ENCODE results near the gene HBA2. TPM values are rescaled to one million over a fixed set of nuclear protein-coding genes. Genes with fewer than 3 reads are reported as not detected.
A peak's percentile ranks its signal among the peaks of the same experiment; 100 is the strongest.

The HBA2 gene
- total RNA-seq, 1 donor from 2014 or later: 0.32 TPM

DNA sequence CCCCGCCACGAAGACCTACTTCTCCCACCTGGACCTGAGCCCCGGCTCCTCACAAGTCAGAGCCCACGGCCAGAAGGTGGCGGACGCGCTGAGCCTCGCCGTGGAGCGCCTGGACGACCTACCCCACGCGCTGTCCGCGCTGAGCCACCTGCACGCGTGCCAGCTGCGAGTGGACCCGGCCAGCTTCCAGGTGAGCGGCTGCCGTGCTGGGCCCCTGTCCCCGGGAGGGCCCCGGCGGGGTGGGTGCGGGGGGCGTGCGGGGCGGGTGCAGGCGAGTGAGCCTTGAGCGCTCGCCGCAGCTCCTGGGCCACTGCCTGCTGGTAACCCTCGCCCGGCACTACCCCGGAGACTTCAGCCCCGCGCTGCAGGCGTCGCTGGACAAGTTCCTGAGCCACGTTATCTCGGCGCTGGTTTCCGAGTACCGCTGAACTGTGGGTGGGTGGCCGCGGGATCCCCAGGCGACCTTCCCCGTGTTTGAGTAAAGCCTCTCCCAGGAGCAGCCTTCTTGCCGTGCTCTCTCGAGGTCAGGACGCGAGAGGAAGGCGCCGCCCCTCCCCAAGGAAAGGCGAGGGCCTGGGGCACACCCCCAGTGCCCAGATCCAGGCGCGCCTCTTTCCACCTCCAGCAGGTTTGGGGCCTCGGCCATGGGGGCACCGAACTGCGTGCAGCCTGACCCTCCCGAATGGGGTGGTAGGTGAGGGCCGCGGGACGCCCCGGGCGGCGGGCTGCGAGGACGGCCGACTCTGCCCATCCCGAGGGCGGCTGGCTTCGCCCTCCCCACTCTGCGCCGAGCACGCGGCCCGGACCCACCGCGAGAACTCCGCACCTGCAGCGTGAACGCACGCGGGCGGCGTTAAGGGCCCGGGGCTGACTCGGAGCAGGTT is 8.2 kb downstream of the HBA2 start:
- no peaks in the 10 kb centered on the region for H3K9me3 Mint-ChIP-seq
- H3K4me1 Mint-ChIP-seq (ENCODE audit: low read depth): no peaks in the 10 kb centered on the region
- H3K27me3 Mint-ChIP-seq (ENCODE audit: low read depth): peaks cover 27% of the 10 kb centered on the region
- peaks cover 5% of the 10 kb centered on the region for H3K36me3 Mint-ChIP-seq (ENCODE audit: low read depth)
- peak overlapping the region; percentile 33 for H3K4me3 Mint-ChIP-seq (ENCODE audit: low read depth)
- intact Hi-C loops (cut with micrococcal nuclease): loop anchor here (1.0 kb wide), 1 partner anchor 63 kb away; no protein-coding TSS in a partner anchor
- DNase-seq (ENCODE audit: low spot score): peak; percentile 13
- H3K27ac Mint-ChIP-seq: no peak overlapping the region

DNA sequence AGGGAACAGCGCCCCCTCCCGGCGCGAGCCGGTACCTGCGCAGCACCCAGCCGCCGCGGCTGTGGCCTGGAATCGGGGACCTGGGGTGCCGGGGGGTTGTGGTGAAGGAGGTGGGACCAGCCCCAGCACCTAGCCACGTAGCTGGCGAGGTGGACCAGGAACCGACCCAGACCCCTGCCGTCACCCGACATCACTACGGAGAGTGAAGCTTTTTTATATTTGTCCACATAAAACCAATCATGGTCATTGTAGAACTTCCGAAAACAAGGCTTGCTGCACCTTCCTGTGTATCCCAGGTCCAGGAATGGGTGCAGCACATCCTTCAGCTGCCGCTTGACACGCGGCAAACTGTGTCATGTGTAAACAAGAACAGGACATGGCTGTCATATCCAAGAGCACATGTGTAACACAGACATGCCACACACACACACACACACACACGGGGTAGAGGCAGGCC is 8.9 kb downstream of the HBA2 start:
- intact Hi-C loops (cut with micrococcal nuclease): loop anchor here (1.0 kb wide), 1 partner anchor 63 kb away; no protein-coding TSS in a partner anchor
- peaks cover 27% of the 10 kb centered on the region for H3K27me3 Mint-ChIP-seq (ENCODE audit: low read depth)

DNA sequence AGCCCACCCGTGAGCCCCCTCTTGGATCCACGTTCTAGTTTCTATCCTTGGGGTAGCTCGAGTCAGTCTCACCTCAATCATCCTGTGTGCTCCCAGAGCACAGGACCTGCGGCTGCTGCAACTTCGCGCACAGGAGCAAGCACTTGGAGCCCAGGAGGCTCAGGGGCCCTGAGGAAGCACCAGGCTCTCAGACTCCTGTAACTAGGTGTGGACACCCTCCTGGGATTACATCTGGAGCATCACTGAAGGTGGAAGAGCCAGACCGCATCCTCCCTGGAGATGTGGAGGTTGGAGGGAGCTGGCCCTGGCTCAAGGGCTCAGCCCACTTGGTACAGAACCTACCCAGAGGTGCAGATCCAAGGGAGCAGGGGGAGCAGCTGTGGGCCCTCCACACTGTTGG is 10.3 kb downstream of the HBA2 start:
- intact Hi-C loops (cut with micrococcal nuclease): no loop called here

More for the DNA sequence above, 8.9 kb downstream of the HBA2 start:
- H3K36me3 Mint-ChIP-seq (ENCODE audit: low read depth): peaks cover 5% of the 10 kb centered on the region
- H3K9me3 Mint-ChIP-seq: no peaks in the 10 kb centered on the region
- no peak overlapping the region for H3K27ac Mint-ChIP-seq
- no peaks in the 10 kb centered on the region for H3K4me1 Mint-ChIP-seq (ENCODE audit: low read depth)
- H3K4me3 Mint-ChIP-seq (ENCODE audit: low read depth): no peak overlapping the region
- peak; percentile 81 for DNase-seq (ENCODE audit: low spot score)

DNA sequence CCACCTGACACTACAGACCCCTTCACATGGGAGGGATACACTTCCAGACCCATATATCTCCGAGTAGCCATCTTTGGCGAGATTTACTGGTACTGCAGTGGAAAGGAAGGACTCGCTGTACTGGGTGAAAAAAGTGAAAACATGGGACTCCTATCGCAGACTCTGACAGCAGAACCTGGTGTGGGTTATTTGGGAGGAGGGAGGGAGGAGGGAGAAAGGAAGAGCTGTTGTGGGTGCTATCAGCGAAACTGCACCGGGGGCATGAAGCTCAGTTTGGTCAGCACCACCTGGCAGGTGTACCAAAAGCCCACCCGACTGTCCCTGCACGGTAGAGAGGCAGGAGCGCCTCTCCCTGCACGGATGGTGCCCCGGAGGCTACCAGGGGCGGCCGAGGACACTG is 12.5 kb downstream of the HBA2 start:
- Mint-ChIP-seq H3K4me3 (ENCODE audit: low read depth) (no peak overlapping the region), H3K27ac (no peak overlapping the region), H3K4me1 (ENCODE audit: low read depth) (peaks cover 1% of the 10 kb centered on the region), H3K9me3 (no peaks in the 10 kb centered on the region), H3K27me3 (ENCODE audit: low read depth) (no peaks in the 10 kb centered on the region), H3K36me3 (ENCODE audit: low read depth) (peaks cover 27% of the 10 kb centered on the region)
- DNase-seq (ENCODE audit: low spot score): no peak
- intact Hi-C loops (cut with micrococcal nuclease): no loop called here

More for the DNA sequence above, 10.3 kb downstream of the HBA2 start:
- no peak overlapping the region for H3K27ac Mint-ChIP-seq
- H3K36me3 Mint-ChIP-seq (ENCODE audit: low read depth): peaks cover 8% of the 10 kb centered on the region
- no peaks in the 10 kb centered on the region for H3K9me3 Mint-ChIP-seq
- peaks cover 18% of the 10 kb centered on the region for H3K27me3 Mint-ChIP-seq (ENCODE audit: low read depth)
- H3K4me3 Mint-ChIP-seq (ENCODE audit: low read depth): no peak overlapping the region
- DNase-seq (ENCODE audit: low spot score): no peak
- no peaks in the 10 kb centered on the region for H3K4me1 Mint-ChIP-seq (ENCODE audit: low read depth)

DNA sequence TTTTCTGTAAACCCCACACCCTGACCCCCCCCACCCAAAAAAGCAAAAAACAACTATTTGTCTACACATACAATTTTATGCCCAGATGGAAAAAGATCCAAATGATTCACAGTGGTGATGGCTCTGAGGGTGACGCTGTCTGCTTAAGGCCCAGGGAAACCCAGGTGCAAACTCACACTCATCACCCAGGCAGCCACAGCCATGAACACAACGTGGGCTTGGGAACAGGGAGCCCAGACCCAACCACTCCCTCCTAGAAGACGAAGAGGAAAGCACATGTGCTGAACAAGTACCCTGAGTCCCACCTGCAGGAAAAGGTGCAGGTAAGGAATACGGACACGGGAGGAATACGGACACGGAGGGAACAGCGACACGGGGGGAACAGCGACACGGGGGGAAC is 13.0 kb downstream of the HBA2 start:
- Mint-ChIP-seq H3K27ac (no peak overlapping the region), H3K27me3 (ENCODE audit: low read depth) (no peaks in the 10 kb centered on the region), H3K4me1 (ENCODE audit: low read depth) (peaks cover 1% of the 10 kb centered on the region), H3K9me3 (no peaks in the 10 kb centered on the region), H3K36me3 (ENCODE audit: low read depth) (peaks cover 31% of the 10 kb centered on the region), H3K4me3 (ENCODE audit: low read depth) (no peak overlapping the region)
- DNase-seq (ENCODE audit: low spot score): no peak
- intact Hi-C loops (cut with micrococcal nuclease): no loop called here

DNA sequence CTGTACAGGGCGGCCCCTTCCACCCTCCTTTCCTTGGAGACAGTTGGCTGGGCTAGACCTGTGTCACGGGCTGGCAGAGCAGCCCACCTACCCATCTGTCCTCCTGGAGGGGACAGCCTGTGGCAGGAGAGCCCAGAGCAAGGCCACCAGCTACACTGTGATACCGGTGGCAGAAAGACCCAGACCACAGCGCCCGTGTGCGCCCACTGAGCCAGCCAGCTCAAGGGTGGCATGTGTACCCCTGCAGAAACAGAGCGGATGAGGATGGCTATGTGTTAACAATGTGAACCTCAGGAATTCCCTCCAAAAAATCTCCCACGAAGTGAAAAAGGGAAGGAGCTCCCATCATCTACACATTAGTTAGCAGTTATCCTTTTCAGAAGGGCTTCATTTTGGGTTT is 14.7 kb downstream of the HBA2 start:
- no peaks in the 10 kb centered on the region for H3K27me3 Mint-ChIP-seq (ENCODE audit: low read depth)
- peaks cover 47% of the 10 kb centered on the region for H3K36me3 Mint-ChIP-seq (ENCODE audit: low read depth)
- intact Hi-C loops (cut with micrococcal nuclease): no loop called here
- peaks cover 1% of the 10 kb centered on the region for H3K4me1 Mint-ChIP-seq (ENCODE audit: low read depth)
- no peaks in the 10 kb centered on the region for H3K9me3 Mint-ChIP-seq
- H3K4me3 Mint-ChIP-seq (ENCODE audit: low read depth): no peak overlapping the region
- H3K27ac Mint-ChIP-seq: no peak overlapping the region
- no peak for DNase-seq (ENCODE audit: low spot score)

DNA sequence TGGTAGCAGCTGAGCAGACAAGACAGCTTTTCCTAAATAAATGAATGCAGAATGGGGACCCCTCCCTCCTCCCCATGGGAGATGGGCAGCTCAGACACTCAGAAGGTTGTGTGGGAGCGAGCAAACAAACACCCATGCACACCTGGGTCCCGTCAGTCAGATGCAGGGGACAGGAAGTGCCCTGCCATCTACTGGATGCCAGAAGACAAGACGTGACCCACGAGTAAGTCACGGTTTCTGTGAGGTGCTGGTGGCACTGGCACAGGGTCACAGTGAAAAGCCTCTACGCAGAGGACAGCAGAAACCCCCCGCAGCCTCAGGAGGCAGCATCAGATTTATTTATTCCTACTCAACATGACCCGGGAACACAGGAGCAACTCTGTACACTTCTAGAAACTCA is 16.0 kb downstream of the HBA2 start:
- intact Hi-C loops (cut with micrococcal nuclease): no loop called here
- H3K4me1 Mint-ChIP-seq (ENCODE audit: low read depth): peaks cover 1% of the 10 kb centered on the region
- no peak for DNase-seq (ENCODE audit: low spot score)
- no peak overlapping the region for H3K4me3 Mint-ChIP-seq (ENCODE audit: low read depth)
- no peaks in the 10 kb centered on the region for H3K9me3 Mint-ChIP-seq
- H3K36me3 Mint-ChIP-seq (ENCODE audit: low read depth): peaks cover 53% of the 10 kb centered on the region
- no peaks in the 10 kb centered on the region for H3K27me3 Mint-ChIP-seq (ENCODE audit: low read depth)
- no peak overlapping the region for H3K27ac Mint-ChIP-seq

DNA sequence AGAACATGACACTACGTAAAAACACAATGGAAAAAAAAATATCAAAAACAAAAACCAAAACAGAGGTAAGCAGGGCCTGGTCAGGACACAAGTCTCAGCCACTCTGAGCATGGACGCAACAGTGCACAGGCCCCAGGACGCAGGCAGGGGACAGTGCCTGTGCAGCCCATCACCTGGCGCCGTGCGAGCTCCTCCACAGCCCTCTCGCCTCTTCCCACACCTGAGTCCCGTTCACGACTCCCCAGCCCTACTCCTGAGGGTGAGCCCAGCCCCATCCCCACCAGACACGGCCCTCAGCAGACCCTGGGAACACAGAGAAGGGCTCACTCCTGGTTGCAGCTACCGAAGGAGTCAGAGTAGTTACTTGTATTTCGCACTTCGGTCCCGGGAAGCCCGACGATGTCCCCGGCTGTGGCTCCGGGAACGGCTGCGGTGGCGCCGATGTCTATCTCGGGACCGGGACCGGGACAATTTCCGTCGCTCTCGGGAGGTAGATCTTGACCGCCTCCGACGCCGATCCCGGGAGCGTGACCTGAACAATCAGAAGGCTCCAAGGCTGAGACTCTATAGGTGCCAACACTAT is 17.0 kb downstream of the HBA2 start:
- Mint-ChIP-seq H3K9me3 (no peaks in the 10 kb centered on the region), H3K4me1 (ENCODE audit: low read depth) (peaks cover 1% of the 10 kb centered on the region), H3K36me3 (ENCODE audit: low read depth) (peaks cover 61% of the 10 kb centered on the region), H3K4me3 (ENCODE audit: low read depth) (no peak overlapping the region), H3K27ac (no peak overlapping the region), H3K27me3 (ENCODE audit: low read depth) (no peaks in the 10 kb centered on the region)
- intact Hi-C loops (cut with micrococcal nuclease): no loop called here
- DNase-seq (ENCODE audit: low spot score): no peak

DNA sequence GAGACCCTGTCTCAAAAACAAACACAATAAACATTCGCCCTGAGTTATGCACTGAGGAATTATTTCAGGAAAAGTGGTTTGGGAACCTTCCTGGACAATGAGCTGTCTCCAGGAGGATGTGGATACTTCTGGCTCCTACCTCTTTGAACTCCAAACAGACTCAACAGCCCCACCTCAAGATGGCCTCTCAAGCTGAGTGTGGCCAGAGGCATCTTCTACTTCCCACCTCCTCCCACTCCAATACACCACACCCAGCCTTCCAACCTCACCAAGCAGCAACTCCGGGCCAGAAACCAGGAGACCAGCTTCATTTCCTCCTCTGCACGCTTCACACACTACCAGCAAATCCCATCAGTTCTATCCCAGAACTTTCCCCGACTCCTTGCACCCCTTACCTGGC is 19.2 kb downstream of the HBA2 start:
- no peak for DNase-seq (ENCODE audit: low spot score)
- Mint-ChIP-seq H3K36me3 (ENCODE audit: low read depth) (peaks cover 64% of the 10 kb centered on the region), H3K4me1 (ENCODE audit: low read depth) (peaks cover 1% of the 10 kb centered on the region), H3K9me3 (no peaks in the 10 kb centered on the region), H3K4me3 (ENCODE audit: low read depth) (no peak overlapping the region), H3K27me3 (ENCODE audit: low read depth) (no peaks in the 10 kb centered on the region), H3K27ac (no peak overlapping the region)
- intact Hi-C loops (cut with micrococcal nuclease): no loop called here

DNA sequence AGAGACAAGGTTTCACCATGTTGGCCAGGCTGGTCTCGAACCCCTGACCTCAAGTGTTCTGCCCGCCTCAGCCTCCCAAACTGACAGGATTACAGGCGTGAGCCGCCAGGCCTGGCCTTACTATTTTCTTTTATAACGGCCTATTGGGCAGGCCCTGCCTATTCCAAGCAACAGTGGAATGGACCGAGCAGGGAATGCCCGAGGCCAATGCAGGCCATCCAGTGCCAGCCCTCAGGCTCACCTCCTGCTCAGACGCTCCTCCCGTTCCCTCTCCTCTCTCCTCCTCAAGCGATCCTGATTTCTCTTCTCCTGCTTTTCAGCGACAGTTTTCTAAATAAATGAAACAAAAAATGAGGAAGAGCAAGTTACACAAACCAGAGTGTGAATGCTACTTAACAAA is 20.0 kb downstream of the HBA2 start:
- no peak overlapping the region for H3K27ac Mint-ChIP-seq
- peaks cover 65% of the 10 kb centered on the region for H3K36me3 Mint-ChIP-seq (ENCODE audit: low read depth)
- DNase-seq (ENCODE audit: low spot score): no peak
- H3K4me1 Mint-ChIP-seq (ENCODE audit: low read depth): peaks cover 1% of the 10 kb centered on the region
- no peaks in the 10 kb centered on the region for H3K27me3 Mint-ChIP-seq (ENCODE audit: low read depth)
- no peak overlapping the region for H3K4me3 Mint-ChIP-seq (ENCODE audit: low read depth)
- intact Hi-C loops (cut with micrococcal nuclease): no loop called here
- H3K9me3 Mint-ChIP-seq: no peaks in the 10 kb centered on the region

DNA sequence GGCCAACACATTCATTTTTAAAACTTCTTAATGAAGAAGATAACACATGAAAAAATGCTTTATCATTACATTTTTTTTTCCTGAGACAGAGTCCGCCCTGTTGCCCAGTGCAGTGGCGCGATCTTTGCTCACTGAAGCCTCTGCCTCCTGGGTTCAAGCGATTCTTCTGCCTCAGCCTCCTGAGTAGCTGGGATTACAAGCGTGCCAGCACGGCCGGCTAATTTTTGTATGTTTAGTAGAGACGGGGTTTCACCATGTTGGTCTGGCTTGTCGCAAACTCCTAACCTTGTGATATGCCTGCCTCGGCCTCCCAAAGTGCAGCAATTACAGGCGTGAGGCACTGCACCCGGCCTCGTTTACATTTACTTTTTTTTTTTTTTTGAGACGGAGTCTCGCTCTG is 20.8 kb downstream of the HBA2 start:
- no peak for DNase-seq (ENCODE audit: low spot score)
- H3K9me3 Mint-ChIP-seq: no peaks in the 10 kb centered on the region
- no peaks in the 10 kb centered on the region for H3K27me3 Mint-ChIP-seq (ENCODE audit: low read depth)
- peaks cover 69% of the 10 kb centered on the region for H3K36me3 Mint-ChIP-seq (ENCODE audit: low read depth)
- H3K27ac Mint-ChIP-seq: no peak overlapping the region
- no peak overlapping the region for H3K4me3 Mint-ChIP-seq (ENCODE audit: low read depth)
- H3K4me1 Mint-ChIP-seq (ENCODE audit: low read depth): peaks cover 1% of the 10 kb centered on the region
- intact Hi-C loops (cut with micrococcal nuclease): no loop called here

DNA sequence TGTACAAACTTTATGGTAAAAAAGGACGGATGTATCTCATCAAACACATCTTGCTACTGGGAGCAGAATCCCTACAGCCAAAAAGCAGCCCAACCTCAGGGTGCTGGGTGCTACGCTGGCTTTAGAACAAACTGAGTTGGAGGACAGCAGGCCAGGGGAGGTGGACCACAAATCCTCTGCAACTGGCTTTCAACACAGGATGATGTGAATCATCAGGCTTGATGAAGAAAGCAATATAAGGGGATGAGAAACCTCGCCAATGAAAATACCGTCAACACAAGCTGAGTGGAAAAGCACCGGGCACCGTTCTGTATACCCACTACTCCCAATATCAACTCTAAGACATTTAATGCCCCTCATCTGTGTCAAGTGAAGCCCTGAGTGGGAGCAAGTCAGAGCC is 21.8 kb downstream of the HBA2 start:
- no peak for DNase-seq (ENCODE audit: low spot score)
- Mint-ChIP-seq H3K27me3 (ENCODE audit: low read depth) (no peaks in the 10 kb centered on the region), H3K4me3 (ENCODE audit: low read depth) (no peak overlapping the region), H3K9me3 (no peaks in the 10 kb centered on the region), H3K36me3 (ENCODE audit: low read depth) (peaks cover 66% of the 10 kb centered on the region), H3K27ac (no peak overlapping the region), H3K4me1 (ENCODE audit: low read depth) (no peaks in the 10 kb centered on the region)
- intact Hi-C loops (cut with micrococcal nuclease): no loop called here

DNA sequence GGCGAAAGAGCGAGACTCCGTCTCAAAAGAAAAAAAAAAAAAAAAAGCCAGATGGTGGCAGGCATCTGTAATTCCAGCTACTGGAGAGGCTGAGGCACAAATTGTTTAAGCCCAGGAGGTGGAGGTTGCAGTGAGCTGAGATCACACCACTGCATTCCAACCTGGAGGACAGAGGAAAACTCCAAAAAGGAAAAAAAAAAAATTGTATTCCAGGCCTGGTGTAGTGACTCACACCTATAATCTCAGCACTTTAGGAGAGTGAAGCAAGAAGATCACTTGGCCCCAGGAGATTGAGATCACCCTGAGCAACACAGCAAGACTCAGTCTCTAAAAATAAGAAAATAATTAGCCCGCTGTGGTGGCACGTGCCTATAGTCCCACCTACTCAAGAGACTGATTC is 27.7 kb downstream of the HBA2 start:
- Mint-ChIP-seq H3K27ac (no peak overlapping the region), H3K27me3 (ENCODE audit: low read depth) (no peaks in the 10 kb centered on the region), H3K36me3 (ENCODE audit: low read depth) (peaks cover 60% of the 10 kb centered on the region), H3K9me3 (no peaks in the 10 kb centered on the region), H3K4me3 (ENCODE audit: low read depth) (no peak overlapping the region), H3K4me1 (ENCODE audit: low read depth) (no peaks in the 10 kb centered on the region)
- DNase-seq (ENCODE audit: low spot score): no peak
- intact Hi-C loops (cut with micrococcal nuclease): no loop called here

All from activated T-helper 2 cell treated with anti-CD3 and anti-CD28 coated beads, Interferon-gamma antibody, Interleukin-2, Interleukin-4, amounts not matched to agents 10 μg/mL and 5 μg/mL and 100 μg/mL, durations not matched to agents 14 hours and 24 hours and 36 hours (primary cell).